ENCODE data around the gene RPL28. TPM values are rescaled to one million over a fixed set of nuclear protein-coding genes. Genes with fewer than 3 reads are reported as not detected.

RPL28 gene
- total RNA-seq, 1 experiment from 2014 or later, result 453 TPM

GRCh38 chr19:55373306-55373992 is 12.3 kb upstream of the RPL28 start:
- no peak for DNase-seq (ENCODE audit: low spot score)

DNA sequence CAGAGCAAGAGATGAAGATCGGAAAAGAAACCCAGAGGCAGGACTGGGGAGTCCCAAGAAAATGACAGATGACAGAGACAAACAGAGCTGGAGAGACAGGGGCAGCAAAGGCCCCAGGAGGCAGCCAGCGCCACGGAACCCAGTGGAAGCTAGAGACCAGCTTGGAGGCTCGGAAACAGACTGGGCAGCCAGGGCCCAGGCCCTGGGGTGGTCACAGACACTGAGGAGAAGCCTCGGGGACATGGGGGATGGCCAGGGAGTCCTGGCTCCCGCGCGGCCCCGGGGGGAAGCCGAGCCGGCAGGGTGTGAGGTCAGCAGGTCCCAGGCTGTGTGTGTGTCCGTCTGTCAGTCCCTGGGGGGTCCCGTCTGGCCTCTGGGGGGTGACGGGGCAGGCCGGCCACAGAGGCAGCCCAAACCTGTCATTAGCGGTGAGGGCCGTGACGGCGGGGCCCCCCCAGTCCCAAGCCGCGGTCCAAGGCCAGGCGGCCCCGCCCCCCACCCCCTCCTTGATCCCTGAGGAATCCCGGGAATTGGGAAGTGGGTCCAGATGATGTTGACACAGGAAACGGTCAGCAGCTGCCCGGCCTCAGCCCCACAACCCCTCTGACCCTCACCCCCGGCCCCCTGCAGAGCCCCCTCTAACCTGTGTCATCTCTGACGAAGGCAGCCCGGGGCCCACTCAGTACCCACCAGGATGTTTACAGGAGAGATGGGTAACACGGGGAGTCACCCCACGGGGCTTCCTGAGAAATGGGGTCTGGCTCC is 11.6 kb upstream of the RPL28 start:
- peak; percentile 73 for DNase-seq (ENCODE audit: low spot score)

- no peak for DNase-seq (ENCODE audit: low spot score)
These were observed 9.3 kb upstream of the RPL28 start, which contains the start of gene TMEM190 for GRCh38 chr19:55376241-55376933. Gene TMEM190, plus strand, starts transcription at chr19:55376826. Its CDS starts 28 bp downstream, at chr19:55376854.

DNA sequence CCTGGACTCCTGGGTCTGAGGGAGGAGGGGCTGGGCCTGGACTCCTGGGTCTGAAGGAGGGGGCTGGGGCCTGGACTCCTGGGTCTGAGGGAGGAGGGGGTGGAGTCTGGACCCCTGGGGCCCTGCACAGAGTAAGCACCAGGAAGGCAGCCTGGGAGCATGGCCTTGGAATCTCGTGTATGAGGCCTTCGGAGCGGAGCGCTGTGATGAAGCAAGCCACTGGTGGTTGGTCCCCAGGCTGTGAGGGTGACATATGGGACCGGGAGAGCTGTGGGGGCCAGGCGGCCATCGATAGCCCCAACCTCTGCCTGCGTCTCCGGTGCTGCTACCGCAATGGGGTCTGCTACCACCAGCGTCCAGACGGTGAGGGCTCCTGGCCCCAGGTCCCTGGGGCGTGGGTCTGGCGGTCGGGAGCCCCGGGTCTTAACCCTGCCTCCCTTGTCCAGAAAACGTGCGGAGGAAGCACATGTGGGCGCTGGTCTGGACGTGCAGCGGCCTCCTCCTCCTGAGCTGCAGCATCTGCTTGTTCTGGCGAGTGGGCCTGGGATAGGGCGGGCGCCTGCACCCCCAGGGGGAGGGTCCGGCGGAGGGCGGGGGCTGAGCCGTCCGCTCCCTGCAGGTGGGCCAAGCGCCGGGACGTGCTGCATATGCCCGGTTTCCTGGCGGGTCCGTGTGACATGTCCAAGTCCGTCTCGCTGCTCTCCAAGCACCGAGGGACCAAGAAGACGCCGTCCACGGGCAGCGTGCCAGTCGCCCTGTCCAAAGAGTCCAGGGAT is 8.2 kb upstream of the RPL28 start:
- DNase-seq (ENCODE audit: low spot score), result no peak

- DNase-seq (ENCODE audit: low spot score), result no peak
These were observed 6.6 kb upstream of the RPL28 start for GRCh38 chr19:55379174-55379573.

GRCh38 chr19:55382013-55382412 is 3.7 kb upstream of the RPL28 start:
- no peak for DNase-seq (ENCODE audit: low spot score)

DNA sequence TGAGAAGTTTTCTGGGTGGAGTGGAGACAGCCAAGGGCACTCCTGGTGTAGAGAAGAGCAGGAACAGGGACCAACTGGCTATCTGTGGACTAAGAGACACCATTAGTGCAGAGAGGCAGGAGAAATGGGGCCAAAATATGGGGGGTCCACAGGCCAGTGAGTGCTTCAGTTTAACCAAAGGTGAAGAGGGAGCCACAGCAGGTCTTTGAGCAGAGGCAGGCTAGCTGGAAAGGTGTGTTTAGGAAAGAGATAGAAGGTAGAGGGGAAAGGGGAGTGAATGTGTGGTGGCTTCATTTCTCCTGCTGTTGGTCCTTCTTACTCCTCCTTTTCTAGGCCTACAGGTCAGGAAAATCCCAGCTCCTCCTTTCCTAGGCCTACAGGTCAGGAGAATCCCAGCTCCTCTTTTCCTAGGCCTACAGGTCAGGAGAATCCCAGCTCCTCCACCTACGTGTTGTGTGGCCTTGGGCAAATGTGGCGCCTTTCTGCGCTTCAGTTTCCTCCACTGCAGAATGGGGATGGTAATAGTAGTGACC is 3.1 kb upstream of the RPL28 start:
- no peak for DNase-seq (ENCODE audit: low spot score)

DNA sequence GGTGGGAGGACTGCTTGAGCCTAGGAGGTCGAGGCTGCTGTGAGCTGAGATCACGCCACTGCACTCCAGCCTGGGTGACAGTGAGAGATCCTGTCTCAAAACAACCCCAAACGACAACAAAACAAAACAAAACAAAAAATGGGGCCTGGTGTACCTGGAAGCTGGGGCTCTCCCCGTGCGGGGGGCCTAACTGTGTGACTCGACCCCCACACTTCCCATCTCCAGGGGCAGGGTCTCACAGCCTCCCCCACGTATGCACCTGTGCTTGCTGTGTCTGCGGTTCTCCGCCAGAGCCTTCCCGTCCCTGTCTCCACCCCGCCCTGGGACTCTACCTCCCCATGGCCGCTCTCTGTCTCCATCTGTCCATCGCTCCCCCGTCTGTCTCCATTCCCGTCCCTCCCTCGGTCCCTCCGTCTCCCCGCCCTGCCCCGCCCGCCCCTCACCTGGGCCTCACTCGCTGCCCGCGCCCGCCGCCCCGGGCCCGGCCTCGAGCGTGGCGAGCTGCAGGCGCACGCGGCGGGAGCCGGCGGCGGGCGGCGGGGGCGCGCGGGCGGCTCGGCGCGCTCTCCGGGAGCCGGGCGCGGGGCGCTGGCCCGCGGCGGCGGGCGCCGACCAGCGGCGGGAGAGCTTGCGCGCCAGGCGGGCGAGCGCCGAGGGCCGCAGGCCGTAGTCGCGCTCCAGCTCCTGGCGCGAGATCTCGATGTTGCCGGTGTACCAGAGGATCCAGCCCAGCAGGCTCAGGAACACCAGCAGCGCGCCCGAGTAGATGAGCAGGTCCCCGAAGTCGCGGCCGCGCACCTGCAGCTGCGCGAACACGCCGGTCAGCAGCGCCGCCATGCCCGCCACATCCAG is 2.2 kb upstream of the RPL28 start:
- DNase-seq (ENCODE audit: low spot score), result no peak

GRCh38 chr19:55384131-55384919 is 1.4 kb upstream of the RPL28 start, which contains the start of gene TMEM238:
Gene TMEM238, minus strand, starts transcription at chr19:55384292. Its CDS starts 33 bp downstream, at chr19:55384259.
- no peak for DNase-seq (ENCODE audit: low spot score)

DNA sequence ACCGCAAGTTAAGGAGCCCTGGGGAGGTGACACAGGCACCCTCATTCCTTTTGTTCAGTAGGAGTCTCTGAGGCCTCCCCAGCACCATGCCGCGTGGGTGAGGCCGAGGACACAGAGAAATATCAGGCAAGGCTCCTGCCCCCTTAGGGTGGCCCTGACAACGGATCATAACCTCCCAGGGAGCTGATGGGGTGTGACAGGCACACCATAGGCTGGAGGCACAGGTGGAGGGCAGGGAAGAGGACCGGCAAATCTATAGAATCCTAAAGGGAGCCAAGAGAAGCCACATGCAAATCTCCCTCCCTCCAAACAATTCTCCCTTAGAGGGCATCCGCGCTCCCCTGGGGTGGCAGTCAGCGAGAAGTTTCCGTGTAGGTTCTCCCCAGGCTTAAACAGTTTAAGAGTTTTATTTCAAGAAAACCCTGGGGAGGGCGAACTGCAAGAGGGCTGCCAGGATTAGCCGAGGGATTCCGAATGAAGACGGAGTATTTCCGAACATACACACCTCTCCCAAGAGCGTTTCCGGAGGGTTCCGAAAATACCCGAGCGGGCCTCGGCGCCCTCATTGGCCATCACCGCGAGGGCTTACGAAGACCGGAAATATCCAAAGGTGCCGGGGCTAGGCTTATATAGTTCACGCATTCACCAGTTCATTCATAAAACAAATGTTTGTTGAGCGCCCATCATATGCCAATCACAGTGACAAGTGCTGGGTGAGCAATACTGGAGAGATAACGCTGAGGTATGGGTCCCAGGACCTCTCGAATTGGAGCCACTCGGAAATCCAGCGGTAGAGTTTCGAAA is 610 bp upstream of the RPL28 start:
- peak; percentile 98 for DNase-seq (ENCODE audit: low spot score)

DNA sequence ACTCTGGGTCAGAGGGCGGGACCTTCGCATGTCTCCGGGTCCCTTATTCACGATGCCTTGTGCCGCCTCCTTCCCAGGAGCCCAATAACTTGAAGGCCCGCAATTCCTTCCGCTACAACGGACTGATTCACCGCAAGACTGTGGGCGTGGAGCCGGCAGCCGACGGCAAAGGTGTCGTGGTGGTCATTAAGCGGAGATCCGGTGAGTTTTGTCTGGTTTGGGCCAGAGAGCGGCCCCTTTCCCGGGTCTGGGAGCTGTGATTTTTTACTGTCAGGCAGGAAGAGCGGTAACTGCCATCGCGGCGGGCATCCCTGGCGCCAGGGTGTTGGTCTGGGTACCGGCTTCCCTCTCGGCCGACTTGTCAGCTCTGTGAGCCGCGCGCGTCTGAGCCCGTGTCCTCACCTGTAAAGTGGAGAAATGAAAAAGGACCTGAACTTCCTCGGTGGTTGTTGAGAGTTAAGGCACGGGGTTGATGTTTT is 800 bp downstream of the RPL28 start:
- DNase-seq (ENCODE audit: low spot score), result no peak

- no peak for DNase-seq (ENCODE audit: low spot score)
These were observed 2.2 kb downstream of the RPL28 start for GRCh38 chr19:55387736-55388497.

DNA sequence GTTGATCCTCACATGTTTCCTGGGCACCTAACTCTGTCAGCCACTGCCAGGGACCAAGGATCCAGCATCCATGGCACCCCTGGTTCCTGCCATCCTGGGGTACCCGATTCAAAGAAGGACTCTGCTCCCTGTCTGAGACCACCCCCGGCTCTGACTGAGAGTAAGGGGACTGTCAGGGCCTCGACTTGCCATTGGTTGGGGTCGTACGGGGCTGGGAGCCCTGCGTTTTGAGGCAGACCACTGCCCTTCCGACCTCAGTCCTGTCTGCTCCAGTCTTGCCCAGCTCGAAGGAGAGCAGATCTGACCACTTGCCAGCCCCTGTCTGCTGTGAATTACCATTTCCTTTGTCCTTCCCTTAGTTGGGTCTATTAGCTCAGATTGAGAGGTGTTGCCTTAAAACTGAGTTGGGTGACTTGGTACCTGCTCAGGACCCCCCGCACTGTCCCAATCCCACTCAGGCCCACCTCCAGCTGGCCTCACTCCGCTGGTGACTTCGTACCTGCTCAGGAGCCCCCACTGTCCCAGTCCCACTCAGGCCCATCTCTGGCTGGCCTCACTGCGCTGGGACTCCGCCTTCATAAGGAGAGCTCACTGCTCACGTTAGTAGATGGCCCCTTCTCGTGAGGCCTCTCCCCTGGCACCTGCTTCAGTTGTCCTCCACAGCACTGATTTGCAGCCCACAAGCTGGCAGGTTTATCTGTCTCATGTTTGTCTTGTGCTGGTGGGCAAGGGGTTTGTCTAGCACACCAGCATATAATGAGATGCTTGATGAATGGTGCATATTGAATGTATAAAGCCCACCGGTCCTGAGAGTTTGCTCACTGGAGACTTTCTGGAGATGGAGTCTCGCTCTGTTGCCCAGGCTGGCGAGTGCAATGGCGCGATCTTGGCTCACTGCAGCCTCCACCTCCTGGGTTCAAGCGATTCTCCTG is 3.9 kb downstream of the RPL28 start:
- DNase-seq (ENCODE audit: low spot score), result no peak

GRCh38 chr19:55390461-55390880 is 4.7 kb downstream of the RPL28 start:
- DNase-seq (ENCODE audit: low spot score), result peak; percentile 62

DNA sequence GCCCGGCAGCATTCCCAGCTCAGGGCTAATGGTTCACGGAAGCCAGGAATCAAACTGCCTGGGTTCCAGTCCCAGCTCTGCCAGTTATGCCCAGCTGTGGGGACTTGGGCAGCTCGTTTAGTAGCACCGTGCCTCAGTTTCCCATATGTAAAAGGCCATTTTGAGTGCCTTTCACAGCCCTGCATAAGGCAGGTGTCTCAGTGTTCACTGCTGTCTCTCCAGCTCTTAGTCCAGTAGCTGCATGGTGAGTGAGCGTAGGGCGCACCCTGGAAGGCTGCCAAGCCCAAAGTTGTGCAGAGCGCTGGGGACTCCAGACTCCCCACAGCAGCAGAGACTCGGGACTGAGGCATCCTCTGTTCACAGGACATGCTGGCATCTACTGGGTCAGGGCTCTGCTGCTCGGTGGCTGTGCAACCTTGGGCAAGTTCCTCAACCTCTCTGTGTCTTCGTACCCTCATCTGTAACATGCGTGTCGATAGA is 5.5 kb downstream of the RPL28 start:
- no peak for DNase-seq (ENCODE audit: low spot score)

All from A172 (cell line).